GM18519 (cell line): ENCODE measurements around the gene ABHD16B.

Source experiments
- ATAC-seq: cut with Tn5 transposase; IDR thresholded peaks from one replicate; pipeline ENCODE4 v1.9.1; 2021; ENCODE audit warnings: mild to moderate bottlenecking, moderate library complexity; ENCODE audit not compliant: unreplicated experiment, low FRiP score

Gene ABHD16B

GRCh38 chr20:63892402-63892801 lies 31.1 kb downstream of the ABHD16B start:
- ATAC-seq: no peak

GRCh38 chr20:63893999-63894357 lies 32.7 kb downstream of the ABHD16B start:
- ATAC-seq: no peak

- ATAC-seq: peak; percentile 68
Observed at GRCh38 chr20:63894358-63895201, 33.3 kb downstream of the ABHD16B start, which contains the start of gene DNAJC5. Gene DNAJC5 (plus strand): TSS chr20:63895126. CDS start chr20:63928346, 33,220 bp downstream.

GRCh38 chr20:63895202-63895951 lies 34.1 kb downstream of the ABHD16B start:
- ATAC-seq: no peak

- ATAC-seq: no peak
Observed at GRCh38 chr20:63895952-63896263, 34.6 kb downstream of the ABHD16B start.

GRCh38 chr20:63896264-63897105 lies 35.2 kb downstream of the ABHD16B start:
- ATAC-seq: no peak

GRCh38 chr20:63897978-63898561 lies 36.8 kb downstream of the ABHD16B start:
- no peak for ATAC-seq

- no peak for ATAC-seq
Observed at GRCh38 chr20:63898882-63899558, 37.7 kb downstream of the ABHD16B start.

GRCh38 chr20:63900413-63900812 lies 39.1 kb downstream of the ABHD16B start:
- no peak for ATAC-seq

- ATAC-seq: no peak
Observed at GRCh38 chr20:63903796-63904561, 42.7 kb downstream of the ABHD16B start.

- no peak for ATAC-seq
Observed at GRCh38 chr20:63908008-63908682, 46.8 kb downstream of the ABHD16B start.

- ATAC-seq: no peak
Observed at GRCh38 chr20:63911176-63911575, 49.9 kb downstream of the ABHD16B start.
